ENCODE data around the gene RAP1GAP2.

- TF ChIP-seq CTCF (conservative IDR thresholded peaks at IDR 0.05) (no peak), ZFX (IDR thresholded peaks at IDR 0.05) (no peak)
These were observed 212.4 kb downstream of the RAP1GAP2 start for GRCh38 chr17:3008336-3009288.

All from C4-2B (cell line).